Measurements from ENCODE around the gene CTTN. TPM values are rescaled to one million over a fixed set of nuclear protein-coding genes. Genes with fewer than 3 reads are reported as not detected.

The CTTN gene
- total RNA-seq, 1 donor from 2014 or later, result 412 TPM

DNA sequence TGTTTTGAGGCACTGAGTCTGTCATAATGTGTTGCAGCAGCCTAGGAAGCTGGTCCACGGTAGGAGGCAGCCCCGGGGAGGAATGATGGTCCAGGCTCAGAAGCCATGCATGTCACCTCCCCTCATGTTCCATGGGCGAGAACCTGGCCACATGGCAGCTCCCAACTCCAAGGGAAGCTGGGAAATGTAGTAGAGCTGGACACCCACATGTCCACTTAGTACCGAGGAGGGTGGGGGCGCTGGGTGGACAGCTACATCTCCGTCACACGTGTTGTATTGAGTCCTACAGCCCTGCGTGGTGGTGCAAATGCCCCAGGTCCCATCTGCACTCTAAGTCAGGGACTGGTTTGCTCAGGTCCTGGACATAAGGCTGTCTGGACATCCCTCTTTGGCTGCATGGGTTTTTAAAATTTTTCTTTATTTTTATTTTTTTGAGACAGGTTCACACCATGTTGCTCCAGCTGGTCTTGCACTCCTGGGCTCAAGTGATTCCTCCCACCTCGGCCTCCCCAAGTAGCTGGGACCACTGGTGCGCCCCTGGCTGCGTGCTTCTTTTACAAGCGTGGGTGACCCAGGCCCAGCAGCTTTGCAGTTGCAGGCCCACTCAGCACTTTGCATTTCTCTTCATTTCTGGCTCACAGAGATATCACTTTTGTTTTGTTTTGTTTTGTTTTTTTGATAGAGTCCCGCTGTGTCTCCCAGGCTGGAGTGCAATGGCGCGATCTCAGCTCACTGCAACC, 3.9 kb upstream of the CTTN start:
- peaks cover 3% of the 10 kb centered on the region for H3K36me3 ChIP-seq (ENCODE audit: control insufficient read depth, insufficient read depth, low read length)
- no peak overlapping the region for H3K4me3 ChIP-seq (ENCODE audit: low read depth, low read length)
- FAIRE-seq, result no peak
- DNase-seq (ENCODE audit: low read depth), result no peak
- TF ChIP-seq, protein P1, sequence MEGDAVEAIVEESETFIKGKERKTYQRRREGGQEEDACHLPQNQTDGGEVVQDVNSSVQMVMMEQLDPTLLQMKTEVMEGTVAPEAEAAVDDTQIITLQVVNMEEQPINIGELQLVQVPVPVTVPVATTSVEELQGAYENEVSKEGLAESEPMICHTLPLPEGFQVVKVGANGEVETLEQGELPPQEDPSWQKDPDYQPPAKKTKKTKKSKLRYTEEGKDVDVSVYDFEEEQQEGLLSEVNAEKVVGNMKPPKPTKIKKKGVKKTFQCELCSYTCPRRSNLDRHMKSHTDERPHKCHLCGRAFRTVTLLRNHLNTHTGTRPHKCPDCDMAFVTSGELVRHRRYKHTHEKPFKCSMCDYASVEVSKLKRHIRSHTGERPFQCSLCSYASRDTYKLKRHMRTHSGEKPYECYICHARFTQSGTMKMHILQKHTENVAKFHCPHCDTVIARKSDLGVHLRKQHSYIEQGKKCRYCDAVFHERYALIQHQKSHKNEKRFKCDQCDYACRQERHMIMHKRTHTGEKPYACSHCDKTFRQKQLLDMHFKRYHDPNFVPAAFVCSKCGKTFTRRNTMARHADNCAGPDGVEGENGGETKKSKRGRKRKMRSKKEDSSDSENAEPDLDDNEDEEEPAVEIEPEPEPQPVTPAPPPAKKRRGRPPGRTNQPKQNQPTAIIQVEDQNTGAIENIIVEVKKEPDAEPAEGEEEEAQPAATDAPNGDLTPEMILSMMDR (IDR thresholded peaks at IDR 0.05; ENCODE audit: insufficient read depth, low read length, severe bottlenecking), result no peak
- H3K27me3 ChIP-seq (ENCODE audit: control insufficient read depth, insufficient read depth, low read length), result no peaks in the 10 kb centered on the region

DNA sequence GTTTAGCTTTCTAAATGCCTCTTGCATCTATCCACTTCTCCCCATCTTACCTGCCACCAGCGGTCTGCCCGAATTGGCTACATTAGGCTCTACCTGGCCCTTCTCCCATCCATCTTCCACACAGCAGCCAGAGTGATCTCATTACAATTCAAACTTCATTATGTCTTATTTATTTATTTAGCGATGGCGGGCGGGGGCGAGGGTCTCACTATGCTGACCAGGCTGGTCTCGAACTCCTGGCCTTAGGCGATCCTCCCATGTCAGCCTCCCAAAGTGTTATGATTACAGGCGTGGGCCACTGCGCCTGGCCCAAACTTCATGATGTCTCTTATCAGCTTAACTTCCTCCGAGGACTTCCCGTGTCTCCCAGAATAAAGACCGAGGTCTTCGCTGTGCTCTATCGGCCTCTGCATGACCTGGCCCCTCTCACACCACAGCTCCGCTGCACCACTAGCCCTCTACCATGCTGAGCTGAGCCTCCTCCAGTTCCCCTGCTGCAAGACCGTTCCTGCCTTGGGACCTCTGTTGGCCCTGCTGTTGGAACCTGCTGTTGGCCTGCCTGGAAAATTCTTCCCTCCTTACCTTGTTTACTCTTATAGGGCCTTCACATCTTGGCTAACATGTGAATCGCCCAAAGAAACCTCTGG, 870 bp upstream of the CTTN start:
- Histone ChIP-seq H3K4me3 (ENCODE audit: low read depth, low read length) (peak overlapping the region; percentile 92), H3K36me3 (ENCODE audit: control insufficient read depth, insufficient read depth, low read length) (peaks cover 3% of the 10 kb centered on the region), H3K27me3 (ENCODE audit: control insufficient read depth, insufficient read depth, low read length) (no peaks in the 10 kb centered on the region)
- no peak for DNase-seq (ENCODE audit: low read depth)
- TF ChIP-seq, protein P1 (IDR thresholded peaks at IDR 0.05; ENCODE audit: insufficient read depth, low read length, severe bottlenecking), result no peak
- FAIRE-seq, result no peak

DNA sequence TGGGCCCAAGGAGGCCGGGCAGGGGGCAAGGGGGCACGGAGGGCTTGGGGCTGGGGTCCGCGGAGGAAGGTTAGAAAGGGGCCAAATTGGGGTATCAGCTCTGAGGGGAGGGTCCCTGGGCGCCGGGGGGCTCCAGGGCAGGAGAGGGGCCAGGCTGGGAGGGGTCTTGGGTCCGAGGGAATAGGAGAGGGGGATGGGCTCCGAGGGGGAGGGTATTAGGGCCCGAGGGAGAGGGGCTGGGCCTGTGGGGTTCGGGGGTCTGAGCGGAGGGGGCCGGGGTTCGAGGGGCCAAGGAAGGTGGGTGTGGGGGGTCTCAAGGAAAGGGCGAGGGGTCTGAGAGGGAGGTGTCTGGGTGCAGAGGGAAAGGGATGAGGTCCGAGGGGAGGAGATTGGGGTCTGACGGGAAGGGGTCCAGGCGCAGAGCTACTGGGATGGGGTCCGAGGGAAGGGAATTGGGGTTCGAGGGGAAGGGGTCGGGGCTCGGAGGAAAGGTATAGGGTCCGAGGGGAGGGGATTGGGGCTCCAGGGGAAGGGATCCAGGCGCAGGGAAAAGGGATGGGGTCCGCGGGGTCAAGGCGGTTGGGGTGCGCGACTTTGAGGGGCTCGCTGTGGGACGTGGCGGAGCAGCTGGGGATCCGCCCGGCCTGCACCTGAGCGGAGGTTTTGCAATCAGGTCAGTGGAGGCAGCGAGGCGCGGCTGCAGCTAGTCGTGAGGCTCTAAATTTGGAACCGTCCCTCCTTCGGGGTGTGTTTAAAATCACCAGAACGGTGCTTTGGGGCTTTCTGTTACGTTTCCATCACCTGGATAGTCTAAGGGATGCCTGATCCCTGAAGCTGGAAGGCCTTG, 728 bp downstream of the CTTN start:
- DNase-seq (ENCODE audit: low read depth) (no peak), FAIRE-seq (no peak)
- TF ChIP-seq, protein P1 (IDR thresholded peaks at IDR 0.05; ENCODE audit: insufficient read depth, low read length, severe bottlenecking), result no peak
- Histone ChIP-seq H3K27me3 (ENCODE audit: control insufficient read depth, insufficient read depth, low read length) (no peaks in the 10 kb centered on the region), H3K4me3 (ENCODE audit: low read depth, low read length) (peak overlapping the region; percentile 92), H3K36me3 (ENCODE audit: control insufficient read depth, insufficient read depth, low read length) (peaks cover 1% of the 10 kb centered on the region)

DNA sequence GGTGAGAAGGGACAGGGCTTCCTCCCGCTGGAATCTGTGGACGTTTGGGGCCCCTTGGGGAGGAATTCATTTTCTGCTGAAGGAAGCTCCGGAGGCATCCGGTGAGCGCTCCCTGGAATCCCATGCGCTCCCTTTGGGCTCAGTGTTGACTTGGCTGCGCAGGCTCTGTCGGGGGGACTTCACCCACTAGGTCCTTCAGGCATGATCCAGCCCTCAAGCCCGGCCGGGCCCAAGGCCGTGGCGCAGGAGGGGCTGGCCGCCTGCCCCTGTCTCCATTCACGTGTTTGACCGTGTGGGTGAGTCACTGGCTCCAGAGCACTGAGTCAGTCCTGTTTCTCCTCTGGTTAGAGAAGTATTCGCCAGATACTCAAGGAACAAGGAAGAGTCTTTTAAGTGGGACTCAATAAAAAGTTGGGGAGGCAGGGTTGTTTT, 1.4 kb downstream of the CTTN start:
- Histone ChIP-seq H3K27me3 (ENCODE audit: control insufficient read depth, insufficient read depth, low read length) (no peaks in the 10 kb centered on the region), H3K36me3 (ENCODE audit: control insufficient read depth, insufficient read depth, low read length) (peaks cover 1% of the 10 kb centered on the region), H3K4me3 (ENCODE audit: low read depth, low read length) (peak overlapping the region; percentile 92)
- DNase-seq (ENCODE audit: low read depth), result peak; percentile 88
- no peak for FAIRE-seq
- TF ChIP-seq, protein P1 (IDR thresholded peaks at IDR 0.05; ENCODE audit: insufficient read depth, low read length, severe bottlenecking), result no peak

DNA sequence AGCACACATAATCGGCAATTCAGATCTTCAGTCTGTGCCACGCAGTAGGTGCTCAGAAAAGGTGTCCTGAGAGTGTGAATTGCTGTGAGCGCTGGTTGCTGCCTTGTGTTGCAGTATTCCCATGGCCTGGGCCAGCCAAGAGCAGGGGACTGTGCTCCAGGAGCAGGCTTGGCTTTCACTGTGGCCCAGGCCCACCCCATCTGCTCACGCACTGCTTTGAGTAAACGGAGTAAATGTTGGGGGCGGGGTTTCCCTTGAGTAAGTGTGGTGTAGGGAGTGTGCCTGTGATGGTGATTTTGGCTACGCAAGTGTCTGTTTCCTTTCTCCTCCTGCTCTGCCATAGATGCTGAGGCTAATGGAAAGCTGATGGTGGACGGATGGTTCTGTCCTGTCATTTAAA, 2.3 kb downstream of the CTTN start:
- DNase-seq (ENCODE audit: low read depth) (no peak), FAIRE-seq (no peak)
- Histone ChIP-seq H3K36me3 (ENCODE audit: control insufficient read depth, insufficient read depth, low read length) (peaks cover 4% of the 10 kb centered on the region), H3K4me3 (ENCODE audit: low read depth, low read length) (no peak overlapping the region), H3K27me3 (ENCODE audit: control insufficient read depth, insufficient read depth, low read length) (no peaks in the 10 kb centered on the region)
- TF ChIP-seq, protein P1 (IDR thresholded peaks at IDR 0.05; ENCODE audit: insufficient read depth, low read length, severe bottlenecking), result no peak

All from bronchial epithelial cell (primary cell).